GM03348 (cell line): ENCODE data around the gene BCORL1.

Experiments used
- DNase-seq: peaks from one replicate; pipeline ENCODE4 v3.0.0; 2012; ENCODE audit warnings: low spot score

The BCORL1 gene, protein sequence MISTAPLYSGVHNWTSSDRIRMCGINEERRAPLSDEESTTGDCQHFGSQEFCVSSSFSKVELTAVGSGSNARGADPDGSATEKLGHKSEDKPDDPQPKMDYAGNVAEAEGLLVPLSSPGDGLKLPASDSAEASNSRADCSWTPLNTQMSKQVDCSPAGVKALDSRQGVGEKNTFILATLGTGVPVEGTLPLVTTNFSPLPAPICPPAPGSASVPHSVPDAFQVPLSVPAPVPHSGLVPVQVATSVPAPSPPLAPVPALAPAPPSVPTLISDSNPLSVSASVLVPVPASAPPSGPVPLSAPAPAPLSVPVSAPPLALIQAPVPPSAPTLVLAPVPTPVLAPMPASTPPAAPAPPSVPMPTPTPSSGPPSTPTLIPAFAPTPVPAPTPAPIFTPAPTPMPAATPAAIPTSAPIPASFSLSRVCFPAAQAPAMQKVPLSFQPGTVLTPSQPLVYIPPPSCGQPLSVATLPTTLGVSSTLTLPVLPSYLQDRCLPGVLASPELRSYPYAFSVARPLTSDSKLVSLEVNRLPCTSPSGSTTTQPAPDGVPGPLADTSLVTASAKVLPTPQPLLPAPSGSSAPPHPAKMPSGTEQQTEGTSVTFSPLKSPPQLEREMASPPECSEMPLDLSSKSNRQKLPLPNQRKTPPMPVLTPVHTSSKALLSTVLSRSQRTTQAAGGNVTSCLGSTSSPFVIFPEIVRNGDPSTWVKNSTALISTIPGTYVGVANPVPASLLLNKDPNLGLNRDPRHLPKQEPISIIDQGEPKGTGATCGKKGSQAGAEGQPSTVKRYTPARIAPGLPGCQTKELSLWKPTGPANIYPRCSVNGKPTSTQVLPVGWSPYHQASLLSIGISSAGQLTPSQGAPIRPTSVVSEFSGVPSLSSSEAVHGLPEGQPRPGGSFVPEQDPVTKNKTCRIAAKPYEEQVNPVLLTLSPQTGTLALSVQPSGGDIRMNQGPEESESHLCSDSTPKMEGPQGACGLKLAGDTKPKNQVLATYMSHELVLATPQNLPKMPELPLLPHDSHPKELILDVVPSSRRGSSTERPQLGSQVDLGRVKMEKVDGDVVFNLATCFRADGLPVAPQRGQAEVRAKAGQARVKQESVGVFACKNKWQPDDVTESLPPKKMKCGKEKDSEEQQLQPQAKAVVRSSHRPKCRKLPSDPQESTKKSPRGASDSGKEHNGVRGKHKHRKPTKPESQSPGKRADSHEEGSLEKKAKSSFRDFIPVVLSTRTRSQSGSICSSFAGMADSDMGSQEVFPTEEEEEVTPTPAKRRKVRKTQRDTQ (N-terminal part only)

DNA sequence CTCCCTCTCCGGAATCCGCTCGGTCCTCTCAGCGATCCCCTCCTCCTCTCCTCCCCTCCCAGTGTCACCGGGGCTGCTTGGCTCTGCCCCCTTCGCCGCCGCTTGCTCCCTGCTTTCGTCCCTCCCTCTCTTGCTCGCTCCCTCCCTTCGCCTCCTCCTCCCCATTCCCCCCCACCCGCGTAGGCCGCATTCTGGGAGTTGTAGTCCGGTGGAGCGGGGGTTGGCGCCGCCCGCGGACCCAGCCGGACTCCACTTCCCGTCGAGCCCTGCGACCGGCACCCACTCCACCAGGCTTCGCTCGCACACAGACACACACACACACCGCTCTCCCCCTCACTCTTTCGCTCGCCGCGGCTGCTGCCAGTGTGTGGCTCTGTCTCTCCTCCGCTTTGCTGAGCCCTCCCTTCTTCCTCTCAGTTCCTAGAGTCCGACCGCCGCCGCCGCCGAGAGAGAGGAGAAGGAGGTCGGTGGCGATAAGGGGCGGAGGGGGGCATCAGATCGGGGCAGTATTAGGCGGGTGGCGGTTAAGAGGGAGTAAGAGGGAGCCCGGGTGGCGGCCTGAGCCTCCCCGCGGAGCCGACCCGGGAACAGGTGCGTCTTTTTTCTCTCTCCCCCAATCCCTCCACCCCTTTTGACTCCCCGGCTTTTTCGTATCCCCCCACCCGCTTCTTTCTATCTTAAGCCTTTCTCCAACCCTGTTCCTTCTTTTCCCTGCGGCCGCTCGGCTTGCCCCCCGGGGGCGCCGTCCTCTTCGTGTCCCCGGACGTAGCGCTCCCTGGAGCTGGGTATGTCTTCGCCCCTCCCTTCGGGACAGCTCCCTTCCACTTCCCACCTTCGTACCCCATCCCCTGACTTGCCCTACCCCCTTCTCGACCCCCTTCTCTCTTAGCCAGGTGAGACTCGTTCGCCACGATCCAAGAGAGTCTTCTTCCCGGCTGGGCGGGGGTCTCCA, at the start of gene BCORL1:
BCORL1 (plus strand) TSS at position 336 of the 952 bp plus-strand sequence. CDS start 22,597 bp downstream, outside the sequence.
- peak; percentile 95 for DNase-seq

DNA sequence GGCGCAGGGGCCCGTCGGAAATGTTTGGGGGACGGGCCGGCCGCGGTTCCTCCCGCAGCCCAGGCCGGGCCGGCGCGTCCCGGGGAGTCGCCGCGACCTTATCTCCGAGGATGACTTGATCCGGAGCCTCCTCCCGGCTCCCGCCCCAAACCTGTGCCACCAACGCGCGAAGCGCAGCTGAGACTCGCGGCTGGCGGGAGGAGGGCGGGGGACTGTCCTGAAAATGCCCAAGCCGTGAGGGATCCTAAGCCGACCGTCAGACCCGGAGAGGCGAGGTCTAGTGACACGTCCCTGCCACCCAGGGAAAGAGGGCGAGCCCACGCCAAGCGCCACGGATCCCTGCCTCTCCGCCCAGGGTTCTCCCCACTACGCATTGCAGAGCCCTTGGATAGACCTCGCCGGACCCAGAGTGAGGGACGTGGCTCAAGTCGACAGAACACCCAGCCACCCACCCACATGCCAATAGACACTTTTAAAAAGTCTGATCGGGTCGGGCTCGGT, 49.6 kb upstream of the BCORL1 start:
- no peak for DNase-seq

DNA sequence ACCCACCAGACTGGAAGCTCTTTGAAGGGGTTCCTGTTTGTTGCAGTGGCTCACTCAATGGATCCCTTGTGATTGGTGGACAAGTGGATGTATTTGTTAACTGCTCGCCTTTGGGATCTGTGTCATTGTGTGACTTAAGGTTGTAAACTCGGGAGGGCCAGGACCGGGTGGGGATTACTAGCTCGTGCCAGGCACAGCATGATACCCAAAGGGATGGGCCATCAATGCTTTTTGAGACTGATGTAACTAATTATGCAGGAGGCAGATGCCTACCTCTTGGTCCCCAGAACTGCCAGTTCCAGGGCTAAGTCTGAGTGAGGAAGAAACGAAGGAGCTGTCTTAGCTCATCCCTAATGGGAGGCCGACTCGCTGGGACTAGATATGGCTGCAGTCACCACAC, 48.7 kb upstream of the BCORL1 start:
- no peak for DNase-seq

DNA sequence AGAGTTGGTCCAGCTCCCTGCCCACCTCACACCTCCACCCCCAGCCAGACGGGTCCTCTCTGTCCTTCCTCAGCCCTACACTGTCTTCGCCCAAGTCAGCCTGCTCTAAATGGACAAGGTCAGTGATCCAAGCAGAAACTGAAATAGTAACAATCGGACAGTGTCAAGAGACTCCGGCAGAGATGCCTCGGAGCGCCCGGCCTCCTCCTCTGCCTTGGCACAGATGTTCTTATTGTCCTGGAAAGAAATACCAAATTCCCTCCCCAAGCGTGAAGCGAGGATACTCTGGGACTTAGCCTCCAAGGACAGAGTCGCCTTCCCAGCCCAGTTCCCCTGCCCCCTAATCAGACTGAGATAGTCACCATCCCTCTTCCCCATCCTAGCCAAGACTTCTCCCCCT, 48.0 kb upstream of the BCORL1 start:
- no peak for DNase-seq

DNA sequence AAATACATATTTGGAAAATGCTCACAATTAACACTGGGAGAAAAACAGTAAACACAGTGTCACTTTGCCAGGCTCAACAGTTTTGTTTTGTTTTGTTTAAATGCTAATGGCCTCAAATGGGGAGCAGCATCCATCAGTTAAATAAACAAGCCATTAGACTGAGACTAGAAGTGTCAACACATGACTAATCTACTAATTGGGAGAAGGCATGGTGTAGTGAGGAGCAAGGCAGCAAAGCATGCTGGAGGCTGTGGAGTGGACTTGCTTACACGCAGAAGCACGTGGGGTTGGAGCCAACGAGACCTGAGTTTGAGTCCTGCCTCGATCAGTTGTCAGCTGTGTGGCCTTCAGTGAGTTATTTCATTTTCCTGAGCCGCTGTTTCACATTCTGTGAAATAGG, 47.5 kb upstream of the BCORL1 start:
- DNase-seq: no peak

DNA sequence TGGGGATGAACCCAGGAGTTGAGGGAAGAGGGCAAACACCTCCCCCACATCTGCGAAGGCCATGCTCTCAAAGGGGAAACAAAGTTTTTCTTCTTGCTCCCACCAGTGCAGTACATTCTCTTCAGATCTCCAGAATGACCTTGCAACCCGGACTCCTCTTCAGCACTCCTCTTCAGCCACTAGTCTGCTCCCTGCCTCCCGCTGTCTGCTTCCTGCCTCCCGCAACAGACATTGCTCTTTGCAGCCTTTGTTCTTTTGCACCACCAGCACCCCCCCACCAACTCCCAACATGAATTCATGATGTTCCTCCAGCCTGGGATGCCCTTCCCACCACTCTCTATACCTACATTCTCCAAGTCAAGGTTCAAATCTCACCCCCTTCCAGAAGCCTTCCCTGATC, 44.4 kb upstream of the BCORL1 start:
- no peak for DNase-seq

DNA sequence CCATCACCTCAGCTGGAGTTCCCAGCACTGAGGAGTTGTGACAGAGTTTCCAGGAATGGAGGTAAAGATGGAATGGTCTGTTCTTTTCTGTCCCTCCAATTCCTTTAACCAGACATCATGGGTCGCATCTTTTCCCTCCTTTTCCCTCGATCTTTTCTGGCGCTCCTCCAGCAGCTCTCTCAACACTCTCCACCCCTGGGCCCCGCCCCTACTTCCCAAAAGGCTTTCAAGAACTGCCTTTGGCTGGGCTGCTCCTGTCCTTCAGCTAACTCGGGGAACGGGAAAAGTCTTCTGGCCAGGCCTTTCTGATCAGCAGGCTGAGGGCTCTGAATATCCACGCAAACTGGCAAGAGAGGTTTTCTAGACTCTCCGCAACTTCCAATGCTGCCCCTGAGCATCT, 42.4 kb upstream of the BCORL1 start:
- DNase-seq: no peak

DNA sequence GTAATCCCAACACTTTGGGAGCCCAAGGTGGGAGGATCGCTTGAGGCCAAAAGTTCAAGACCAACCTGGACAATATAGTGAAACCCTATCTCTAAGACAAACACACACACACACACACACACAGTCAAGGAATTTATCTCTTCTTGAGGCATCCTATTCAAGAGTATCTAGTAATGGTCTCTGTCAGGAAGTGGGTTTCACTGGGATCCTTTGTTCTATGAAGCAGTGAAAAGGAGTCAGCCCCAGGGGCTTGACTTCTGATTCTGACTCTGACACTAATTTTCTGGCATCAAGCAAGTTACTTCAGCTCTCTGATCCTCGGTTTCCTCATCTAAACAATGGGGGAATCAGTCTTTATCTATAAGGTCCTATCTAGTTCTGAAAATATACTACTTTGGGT, 41.7 kb upstream of the BCORL1 start:
- no peak for DNase-seq

DNA sequence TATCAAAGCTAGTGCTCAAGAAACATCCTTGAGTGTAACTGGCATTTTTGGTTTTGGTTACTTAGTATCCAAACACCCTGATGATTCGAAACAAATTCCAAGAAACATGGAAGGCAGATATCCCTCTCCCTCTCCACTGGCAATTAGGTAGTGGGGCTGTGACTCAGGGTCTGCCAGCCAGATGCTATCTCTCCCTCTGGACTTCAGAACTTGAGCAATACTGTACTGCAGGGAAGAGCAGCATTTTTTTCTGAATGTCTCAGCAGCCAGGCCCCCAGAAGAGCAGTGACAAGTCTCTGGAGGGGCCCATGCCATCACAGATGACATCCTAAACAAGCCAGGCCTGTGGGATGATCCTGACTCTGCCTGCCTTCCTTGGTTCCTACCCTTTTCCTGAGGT, 37.3 kb upstream of the BCORL1 start:
- DNase-seq: peak; percentile 18

DNA sequence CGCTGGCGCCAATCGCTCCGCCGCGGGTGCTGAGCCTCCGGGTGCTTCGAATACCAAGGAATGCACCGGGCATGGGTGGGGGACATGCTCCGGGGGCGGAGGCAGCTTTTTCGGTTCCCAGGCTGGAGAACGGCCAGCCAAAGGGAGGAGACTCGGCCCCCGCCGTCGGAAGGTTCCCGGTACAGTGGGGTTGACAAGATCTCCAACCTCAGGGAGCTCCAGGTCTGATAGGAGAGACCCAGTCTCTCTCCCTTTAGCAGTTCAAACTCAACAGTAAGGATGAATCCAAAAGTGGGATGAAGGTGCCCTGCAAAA, 29.1 kb upstream of the BCORL1 start:
- no peak for DNase-seq

DNA sequence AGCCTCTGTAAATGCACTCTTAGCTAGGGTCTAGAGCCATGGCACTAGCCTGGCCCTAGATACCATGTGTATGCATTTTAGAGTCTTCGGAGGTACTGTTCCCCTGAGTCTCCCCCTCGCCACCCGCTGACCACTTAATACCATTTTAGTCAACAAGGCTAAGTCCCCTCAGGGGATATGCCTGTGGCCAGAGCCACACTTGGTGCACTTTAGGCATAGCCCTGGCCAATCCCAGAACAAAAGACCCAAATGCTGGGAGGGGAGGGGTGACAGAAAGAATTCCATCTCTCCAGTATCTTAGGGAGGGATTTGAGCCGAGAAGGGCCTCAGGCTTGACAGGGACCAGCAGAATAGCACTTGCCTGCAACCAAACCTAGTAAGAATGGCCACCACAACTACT, 28.6 kb upstream of the BCORL1 start:
- DNase-seq: no peak

DNA sequence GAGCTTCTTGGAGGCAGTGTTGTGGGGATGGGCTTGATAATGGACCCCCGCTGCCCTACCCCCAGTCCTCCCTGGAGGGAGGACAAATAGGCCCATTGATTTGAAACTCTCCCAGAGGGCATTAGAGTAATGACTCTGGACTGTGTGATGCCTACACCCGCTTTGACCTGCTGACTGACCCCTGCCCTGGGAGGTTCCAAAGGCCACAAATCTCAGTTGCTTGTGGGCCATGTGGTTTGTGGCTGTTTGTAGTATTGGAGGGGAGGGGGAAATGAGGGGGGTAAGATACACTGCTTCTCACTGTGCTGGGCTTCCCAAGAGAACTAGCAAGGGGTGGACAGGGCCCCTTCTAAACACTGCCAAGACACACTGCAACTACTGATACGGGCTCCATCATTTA, 27.6 kb upstream of the BCORL1 start:
- no peak for DNase-seq

DNA sequence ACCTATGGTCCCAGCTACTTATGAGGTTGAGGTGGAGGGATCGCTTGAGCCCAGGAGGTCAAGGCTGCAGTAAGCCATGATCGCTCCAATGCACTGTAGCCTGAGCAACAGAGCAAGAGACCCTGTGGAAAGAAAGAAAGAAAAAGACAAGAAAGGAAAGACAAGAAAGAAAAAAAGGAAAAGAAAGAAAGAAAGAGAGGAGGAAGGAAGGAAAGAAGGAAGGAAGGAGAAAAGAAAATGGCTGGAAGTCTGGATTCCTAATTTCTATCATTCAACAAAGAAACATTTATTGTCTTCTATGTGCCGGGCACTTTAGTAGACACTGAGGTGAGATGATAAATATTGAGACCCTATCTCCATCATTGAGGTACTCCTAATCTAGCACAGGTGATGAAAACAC, 26.8 kb upstream of the BCORL1 start:
- DNase-seq: no peak

DNA sequence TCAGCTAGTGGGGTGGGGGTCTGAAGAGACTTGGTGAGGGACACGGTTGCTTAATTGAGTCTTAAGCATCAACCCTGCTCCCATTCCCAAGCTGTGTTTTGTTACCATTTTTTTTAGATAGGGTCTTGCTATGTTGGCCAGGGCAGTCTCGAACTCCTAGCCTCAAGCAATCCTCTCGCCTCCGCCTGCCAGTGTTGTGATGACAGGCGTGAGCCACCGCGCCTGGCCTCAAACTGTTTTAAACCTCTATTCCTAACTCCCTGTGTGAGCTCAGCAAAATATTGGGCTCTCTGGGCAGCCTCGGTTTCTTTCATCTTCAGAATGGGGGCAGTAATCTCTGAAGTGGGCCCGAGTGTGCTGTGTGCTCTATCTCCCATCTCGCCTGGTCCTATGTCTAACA, 26.3 kb upstream of the BCORL1 start:
- no peak for DNase-seq

DNA sequence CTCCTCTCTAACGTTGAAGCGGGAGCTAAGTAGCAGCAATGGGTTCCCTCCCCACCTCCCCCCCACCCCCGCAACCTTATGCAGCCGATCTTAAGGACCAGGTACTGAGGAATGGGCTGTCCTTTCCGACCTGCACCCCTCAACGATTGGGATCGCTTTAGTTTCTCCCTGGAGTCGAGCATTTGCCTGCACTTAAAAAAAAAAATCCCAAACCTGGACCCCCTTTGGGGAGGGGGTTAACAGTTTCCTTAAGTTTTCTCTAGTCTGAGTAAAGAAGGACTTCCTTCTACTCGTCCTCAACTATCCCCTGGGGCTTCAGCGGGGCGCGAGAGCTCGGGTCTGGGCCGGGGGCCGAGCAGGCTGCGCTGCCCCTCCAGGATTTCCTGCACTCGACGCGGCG, 25.7 kb upstream of the BCORL1 start:
- DNase-seq: no peak

DNA sequence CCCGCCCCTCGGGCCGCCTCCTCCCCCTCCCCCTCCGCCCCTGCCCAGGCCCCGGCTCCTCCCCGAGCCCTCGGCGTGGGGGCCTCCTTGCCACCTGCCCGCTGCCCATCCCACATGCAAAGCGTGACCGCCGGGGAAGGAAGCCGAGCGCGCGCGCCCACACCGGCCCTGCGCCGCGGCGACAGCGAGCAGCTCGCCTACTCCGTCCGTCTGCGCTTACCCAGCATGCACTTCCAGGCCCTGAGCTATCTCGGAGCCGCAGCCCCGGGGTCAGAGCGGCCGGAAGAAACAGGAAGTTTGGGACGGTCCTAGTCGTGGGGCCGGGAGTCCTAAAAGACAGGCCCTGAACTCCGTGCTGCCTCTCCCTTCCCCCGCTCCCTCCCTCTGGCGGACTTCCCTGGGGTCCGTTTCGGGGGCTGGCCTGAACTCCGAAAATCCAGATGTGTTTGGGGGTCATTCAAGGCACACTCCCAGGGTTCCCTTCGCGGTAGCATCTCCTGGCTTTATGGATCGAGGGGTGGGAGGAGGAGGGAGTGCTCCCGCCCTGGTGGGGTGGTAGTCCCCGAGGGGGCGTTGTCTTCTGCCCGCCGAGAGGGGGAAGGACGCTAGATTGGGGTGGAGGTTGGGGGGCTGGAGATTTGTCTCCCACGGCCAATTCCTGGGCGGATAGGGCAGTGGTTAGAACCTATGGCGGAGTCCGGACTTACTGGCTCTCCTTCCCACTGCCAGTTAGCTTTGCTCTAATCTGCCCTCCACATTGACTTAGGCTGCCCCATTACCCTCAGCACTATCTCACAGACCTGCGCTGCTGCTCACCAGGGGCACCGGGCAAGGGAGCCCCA, 25.0 kb upstream of the BCORL1 start:
- peak; percentile 71 for DNase-seq

DNA sequence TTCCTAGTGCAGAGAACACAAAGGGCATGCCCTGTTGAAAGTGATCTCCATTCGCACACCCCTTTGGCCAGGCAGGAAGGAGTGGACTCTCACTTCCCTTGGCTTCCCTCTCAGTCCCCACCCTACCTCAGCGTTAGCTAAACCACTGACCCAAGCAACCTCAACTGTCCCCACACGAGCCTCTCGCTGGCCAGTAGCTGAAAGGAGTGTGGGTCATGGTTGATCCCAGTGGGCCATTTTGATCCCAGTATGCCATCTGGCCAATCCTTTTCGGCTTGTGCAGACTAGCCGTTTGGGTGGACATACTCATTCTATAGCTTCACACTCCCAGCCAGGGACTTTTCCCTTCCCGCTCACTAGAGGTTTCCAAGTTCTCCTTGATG, 24.4 kb upstream of the BCORL1 start:
- DNase-seq: no peak

DNA sequence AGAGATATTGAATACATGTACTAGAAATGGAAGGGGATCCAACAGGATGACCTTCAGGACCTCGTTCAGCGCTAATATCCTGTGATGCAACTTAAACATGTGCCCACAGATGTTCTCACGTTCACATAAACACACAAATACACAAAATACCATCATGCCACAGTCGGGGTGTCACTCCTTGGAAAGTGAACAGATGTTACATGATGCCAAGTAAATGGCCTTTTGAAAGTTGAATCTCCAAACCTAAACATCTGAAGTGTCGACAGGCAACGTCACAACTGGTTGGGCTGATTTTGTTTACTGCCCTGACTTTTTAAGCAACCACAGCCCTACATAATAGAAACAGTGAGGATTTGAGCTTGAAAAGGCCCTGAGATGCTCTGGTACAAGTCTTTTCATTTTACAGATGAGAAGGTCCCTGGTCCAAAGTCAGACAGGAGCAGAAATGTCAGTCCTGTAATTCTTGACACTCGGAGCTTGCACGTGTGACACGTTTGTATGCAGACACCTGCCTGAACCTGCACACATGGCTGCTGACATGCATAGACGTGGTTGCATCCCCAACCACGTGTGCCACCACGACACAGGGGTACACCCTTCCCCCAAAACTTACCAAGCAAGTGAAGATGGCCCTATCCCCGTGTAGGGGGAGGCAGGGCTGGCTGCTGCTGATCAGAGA, 23.5 kb upstream of the BCORL1 start:
- DNase-seq: no peak

DNA sequence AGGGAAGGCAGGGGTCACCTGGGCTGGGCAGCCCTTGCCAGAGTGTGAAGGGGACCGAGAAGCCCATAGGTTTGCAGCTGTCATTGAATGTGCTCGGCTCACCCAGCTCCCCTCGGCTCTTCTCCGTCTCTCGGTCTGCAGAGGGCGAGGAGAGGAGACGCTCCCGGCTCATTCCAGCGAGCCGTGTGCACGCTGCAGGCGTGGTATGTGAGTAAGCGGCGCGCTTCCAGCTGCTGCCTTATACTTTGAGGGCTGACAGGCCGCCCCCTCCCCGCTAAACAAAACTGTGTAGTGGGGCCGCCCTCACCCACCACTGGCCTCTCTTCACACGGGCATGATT, 23.0 kb upstream of the BCORL1 start:
- peak; percentile 48 for DNase-seq
